D721Med (cell line): ENCODE measurements around the gene COPZ1.

Experiments used
- DNase-seq: peaks from one replicate; pipeline ENCODE4 v3.0.0; 2011; ENCODE audit warnings: low spot score; ENCODE audit not compliant: insufficient read length
- FAIRE-seq: peaks from 2 replicates; lab custom pipeline; 2011; peaks lifted over from hg19 to GRCh38; lab: Jason Lieb, UNC
- TF ChIP-seq, protein P1 (sequence below): IDR thresholded peaks from 2 replicates; pipeline ENCODE4 v1.5.1; 2012; ENCODE audit warnings: mild to moderate bottlenecking, control low read depth; ENCODE audit not compliant: insufficient read depth; ENCODE audit errors: missing control alignments

COPZ1 gene

DNA sequence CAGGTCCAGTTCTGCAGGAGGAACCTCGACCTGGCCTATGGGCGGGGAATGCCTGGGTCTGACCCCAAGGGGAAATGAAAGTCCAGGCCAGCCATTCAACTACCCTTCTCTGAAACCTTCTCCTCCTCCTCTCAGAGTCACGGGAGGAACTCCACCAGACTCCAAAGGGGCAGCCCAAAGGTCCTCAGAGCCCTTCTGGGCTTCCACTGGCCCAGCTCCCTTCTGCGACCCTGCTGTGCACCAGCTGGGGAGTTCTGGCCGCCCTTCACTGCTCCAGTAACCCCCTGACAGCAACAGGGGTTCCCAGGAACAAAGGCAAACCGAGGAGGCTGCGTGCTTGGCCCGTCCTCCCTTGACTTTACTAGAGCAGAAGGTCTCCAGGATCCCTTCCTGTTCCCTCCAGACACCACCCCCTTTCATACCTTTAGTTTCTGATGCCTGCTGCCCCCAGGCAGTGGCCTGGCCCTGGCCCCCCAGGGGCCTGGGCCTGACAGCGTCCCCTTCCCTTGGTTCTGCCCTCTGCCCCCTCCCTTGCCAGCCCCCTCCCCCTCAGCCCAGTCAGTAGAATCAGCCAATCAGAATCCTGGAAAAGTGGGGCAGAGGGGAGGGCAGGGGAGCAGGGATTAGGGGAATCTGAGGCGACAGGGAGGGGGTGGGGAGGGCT, 60.5 kb downstream of the COPZ1 start:
- peak; percentile 92 for DNase-seq
- TF ChIP-seq, protein P1, sequence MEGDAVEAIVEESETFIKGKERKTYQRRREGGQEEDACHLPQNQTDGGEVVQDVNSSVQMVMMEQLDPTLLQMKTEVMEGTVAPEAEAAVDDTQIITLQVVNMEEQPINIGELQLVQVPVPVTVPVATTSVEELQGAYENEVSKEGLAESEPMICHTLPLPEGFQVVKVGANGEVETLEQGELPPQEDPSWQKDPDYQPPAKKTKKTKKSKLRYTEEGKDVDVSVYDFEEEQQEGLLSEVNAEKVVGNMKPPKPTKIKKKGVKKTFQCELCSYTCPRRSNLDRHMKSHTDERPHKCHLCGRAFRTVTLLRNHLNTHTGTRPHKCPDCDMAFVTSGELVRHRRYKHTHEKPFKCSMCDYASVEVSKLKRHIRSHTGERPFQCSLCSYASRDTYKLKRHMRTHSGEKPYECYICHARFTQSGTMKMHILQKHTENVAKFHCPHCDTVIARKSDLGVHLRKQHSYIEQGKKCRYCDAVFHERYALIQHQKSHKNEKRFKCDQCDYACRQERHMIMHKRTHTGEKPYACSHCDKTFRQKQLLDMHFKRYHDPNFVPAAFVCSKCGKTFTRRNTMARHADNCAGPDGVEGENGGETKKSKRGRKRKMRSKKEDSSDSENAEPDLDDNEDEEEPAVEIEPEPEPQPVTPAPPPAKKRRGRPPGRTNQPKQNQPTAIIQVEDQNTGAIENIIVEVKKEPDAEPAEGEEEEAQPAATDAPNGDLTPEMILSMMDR = no peak

DNA sequence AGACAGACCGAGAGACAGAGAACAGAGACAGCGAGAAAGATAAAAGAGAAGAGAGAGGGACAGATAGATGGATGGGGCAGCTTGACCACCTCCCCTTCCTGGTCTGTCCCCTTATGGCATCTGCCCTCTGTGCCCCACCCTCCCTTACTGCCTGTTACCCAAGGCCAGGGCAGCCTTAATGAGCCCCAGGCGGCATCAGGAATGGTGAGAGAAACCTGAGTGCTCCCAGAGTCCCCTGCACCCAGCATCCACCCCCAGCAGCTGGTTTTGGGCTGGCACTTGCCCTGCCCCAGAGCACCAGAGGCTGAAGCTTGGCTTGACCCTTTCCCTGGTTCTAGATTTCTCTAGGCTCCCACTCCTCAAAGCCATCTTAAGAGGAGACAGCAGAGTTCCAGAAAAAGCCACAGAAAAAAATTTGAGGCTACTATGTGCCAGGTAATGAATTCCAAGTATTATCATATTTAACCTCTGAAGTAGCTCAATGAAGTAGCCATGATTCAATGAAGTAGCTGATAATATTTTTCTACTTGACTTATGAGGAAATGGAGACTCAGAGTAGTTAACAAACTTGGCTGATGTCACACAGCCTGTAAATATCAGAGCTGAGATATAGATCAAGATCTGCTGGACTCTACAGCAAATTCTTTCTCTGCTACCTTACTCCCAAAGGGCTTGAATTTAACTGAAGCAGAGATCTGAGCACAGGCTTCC, 61.6 kb downstream of the COPZ1 start:
- no peak for DNase-seq
- no peak for FAIRE-seq
- TF ChIP-seq, protein P1 = no peak

More for the DNA sequence above, 60.5 kb downstream of the COPZ1 start:
- no peak for FAIRE-seq

DNA sequence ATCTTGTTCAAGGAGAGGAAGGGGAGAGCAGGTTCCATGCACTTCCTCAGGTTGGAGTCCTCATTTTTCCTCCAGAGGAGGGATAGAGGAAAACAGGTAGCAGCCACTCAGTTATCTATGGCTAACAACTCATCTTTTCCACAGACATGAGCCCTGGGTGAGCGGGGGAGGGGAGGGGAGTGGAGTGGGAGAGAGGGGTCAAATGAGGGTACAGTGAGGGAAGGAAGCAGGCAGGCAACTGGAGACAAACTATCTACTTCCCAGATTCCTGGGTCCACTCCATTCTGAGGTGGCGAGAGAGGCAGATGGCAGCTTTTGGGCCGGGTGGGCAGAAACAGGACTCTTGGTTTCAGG, 62.2 kb downstream of the COPZ1 start:
- FAIRE-seq (no peak), DNase-seq (no peak)
- TF ChIP-seq, protein P1 = no peak

DNA sequence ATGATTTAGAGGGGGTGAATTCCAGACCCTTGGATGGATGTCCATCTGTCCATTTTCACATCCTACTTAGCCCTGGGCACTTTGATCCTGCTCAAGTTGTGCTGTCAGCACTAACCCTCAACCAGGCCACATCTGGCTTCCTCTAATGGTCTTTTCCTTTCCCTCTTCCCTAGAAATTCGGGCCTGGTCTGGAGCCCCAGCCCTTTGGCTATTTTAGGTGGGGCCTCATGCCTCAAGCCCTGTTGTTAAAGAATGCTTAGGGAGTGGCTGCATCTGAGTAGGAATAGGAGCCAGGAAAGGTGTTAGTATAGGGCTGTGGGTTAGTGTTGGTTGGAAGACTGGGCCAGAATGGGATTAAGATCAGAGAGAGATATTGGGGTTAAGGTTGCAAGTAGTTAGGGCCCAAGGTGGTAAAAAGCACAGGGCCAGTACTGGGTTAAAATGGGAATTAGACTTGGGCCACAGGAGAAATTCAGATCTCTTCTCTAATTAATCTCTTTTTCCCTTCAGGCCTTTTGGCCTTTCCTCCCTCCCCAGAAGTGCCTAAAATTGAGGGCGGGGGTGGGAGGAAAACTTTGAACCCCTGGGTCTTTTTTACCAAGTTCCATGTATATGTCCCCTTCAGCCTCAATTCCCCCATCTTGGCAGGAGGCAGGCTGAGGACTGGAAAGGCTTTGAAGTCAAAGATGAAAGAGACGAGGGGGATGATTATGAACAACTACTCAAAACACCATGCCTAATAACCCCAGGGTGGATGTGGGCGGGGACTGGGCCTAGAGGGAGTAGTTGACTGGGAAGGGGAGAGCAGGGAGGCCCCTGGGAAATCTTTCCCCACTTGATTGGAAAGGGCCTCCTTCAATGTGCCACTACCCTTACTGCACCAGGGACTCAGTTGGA, 63.6 kb downstream of the COPZ1 start:
- FAIRE-seq (no peak), DNase-seq (no peak)
- TF ChIP-seq, protein P1 = no peak

DNA sequence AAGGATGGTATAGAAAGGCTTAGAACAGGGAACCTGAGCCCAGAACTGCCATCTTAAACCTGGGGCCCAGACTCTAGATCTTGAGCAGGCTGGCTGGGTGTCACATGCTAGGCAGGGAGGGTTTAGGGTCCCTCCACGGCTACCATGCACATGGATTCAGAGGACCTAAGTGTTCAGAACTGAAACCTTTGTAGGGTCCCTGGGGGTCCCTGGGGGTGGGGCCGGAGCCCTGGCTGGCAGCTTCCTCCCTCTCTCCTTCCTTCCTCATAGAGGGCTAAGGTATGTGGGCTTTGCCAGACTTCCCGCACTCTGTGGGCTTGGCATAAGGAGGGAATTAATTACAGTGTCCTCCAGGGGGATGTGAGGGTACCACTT, 64.2 kb downstream of the COPZ1 start:
- no peak for DNase-seq
- no peak for FAIRE-seq
- TF ChIP-seq, protein P1 = no peak

DNA sequence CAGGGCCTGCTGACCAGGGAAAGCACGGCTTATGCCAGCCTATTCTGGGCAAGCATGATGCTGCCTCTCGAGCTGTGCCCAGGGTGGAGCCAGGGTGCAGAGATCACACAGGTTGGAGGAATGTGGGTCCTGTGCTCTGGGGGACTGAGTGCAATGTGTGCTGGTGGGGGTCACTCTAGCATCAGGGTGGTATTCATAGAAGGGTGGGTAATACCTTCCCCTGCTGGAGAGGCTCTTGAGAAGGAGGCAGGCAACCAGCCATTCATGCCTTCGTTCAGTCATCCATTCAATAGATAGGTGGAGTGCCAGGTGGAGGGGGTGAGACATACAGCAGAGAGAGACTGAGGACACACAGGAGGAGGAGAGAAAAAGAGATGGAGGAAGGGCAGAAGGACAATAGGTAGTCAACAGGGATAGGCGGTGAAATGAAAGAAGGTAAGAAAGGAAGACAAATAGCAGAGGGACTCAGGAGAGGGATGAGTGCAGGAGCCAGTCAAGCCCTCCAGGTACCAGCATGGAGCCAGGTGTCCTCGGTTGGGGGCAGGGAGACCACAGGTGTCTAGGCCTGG, 64.8 kb downstream of the COPZ1 start:
- no peak for DNase-seq
- FAIRE-seq = no peak
- TF ChIP-seq, protein P1 = no peak
